H4 (cell line): ENCODE data around the gene RUFY4. TPM values are rescaled to one million over a fixed set of nuclear protein-coding genes. Genes with fewer than 3 reads are reported as not detected.
"Not testable (repeated sequence)": the region's sequence is repeated elsewhere in the genome, so short reads cannot be mapped to it uniquely, and the experiment has no call there.

Experiments used
- DNase-seq: peaks from one replicate; pipeline ENCODE4 v3.0.0-alpha.2; 2015; ENCODE audit warnings: low spot score
- total RNA-seq: library from RNA; depleted of rRNA; stranded (reverse); fragments of >200 nt; shearing (Covaris generic); gene quantifications from 2 replicates; pipeline ENCODE4 v1.2.3, GENCODE V29; 2014

Gene RUFY4
- total RNA-seq, 1 experiment from 2014 or later: not detected

GRCh38 chr2:218086478-218086877, 17.4 kb downstream of the RUFY4 start:
- DNase-seq: no peak

GRCh38 chr2:218089259-218089658, 20.2 kb downstream of the RUFY4 start:
- DNase-seq: no peak

- no peak for DNase-seq
These were observed 22.7 kb downstream of the RUFY4 start for GRCh38 chr2:218091746-218092145.

GRCh38 chr2:218093879-218094278, 24.8 kb downstream of the RUFY4 start:
- no peak for DNase-seq

- DNase-seq: no peak
These were observed 26.8 kb downstream of the RUFY4 start for GRCh38 chr2:218095853-218096252.

GRCh38 chr2:218097975-218098374, 28.9 kb downstream of the RUFY4 start:
- DNase-seq: no peak

GRCh38 chr2:218108834-218109233, 39.8 kb downstream of the RUFY4 start:
- DNase-seq: not testable (repeated sequence)

GRCh38 chr2:218121789-218122188, 52.7 kb downstream of the RUFY4 start:
- DNase-seq: not testable (repeated sequence)

GRCh38 chr2:218122286-218122685, 53.2 kb downstream of the RUFY4 start:
- not testable (repeated sequence) for DNase-seq

- DNase-seq: no peak
These were observed 54.9 kb downstream of the RUFY4 start for GRCh38 chr2:218123986-218124385.

GRCh38 chr2:218125095-218125494, 56.0 kb downstream of the RUFY4 start:
- no peak for DNase-seq

- DNase-seq: no peak
These were observed 56.6 kb downstream of the RUFY4 start, which contains the start of gene CXCR2 for GRCh38 chr2:218125626-218126080. CXCR2 (plus strand) TSS chr2:218126028; CDS start chr2:218134802, 8,774 bp downstream.

- DNase-seq: no peak
These were observed 58.9 kb downstream of the RUFY4 start for GRCh38 chr2:218127929-218128455.

GRCh38 chr2:218128781-218129457, 59.9 kb downstream of the RUFY4 start:
- DNase-seq: no peak

- DNase-seq: no peak
These were observed 60.5 kb downstream of the RUFY4 start for GRCh38 chr2:218129458-218130135.

GRCh38 chr2:218130377-218130776, 61.3 kb downstream of the RUFY4 start:
- no peak for DNase-seq

- DNase-seq: no peak
These were observed 61.8 kb downstream of the RUFY4 start for GRCh38 chr2:218130822-218131221.

GRCh38 chr2:218137514-218137913, 68.5 kb downstream of the RUFY4 start:
- DNase-seq: no peak

GRCh38 chr2:218138047-218138446, 69.0 kb downstream of the RUFY4 start:
- no peak for DNase-seq
